NCI-H1930 (cell line): ENCODE data around the gene LRMDA.

Source experiments
- DNase-seq, 2 experiments: peaks; one replicate each; lab custom pipeline; 2025; lab: John Stamatoyannopoulos, UW

Gene LRMDA

DNA sequence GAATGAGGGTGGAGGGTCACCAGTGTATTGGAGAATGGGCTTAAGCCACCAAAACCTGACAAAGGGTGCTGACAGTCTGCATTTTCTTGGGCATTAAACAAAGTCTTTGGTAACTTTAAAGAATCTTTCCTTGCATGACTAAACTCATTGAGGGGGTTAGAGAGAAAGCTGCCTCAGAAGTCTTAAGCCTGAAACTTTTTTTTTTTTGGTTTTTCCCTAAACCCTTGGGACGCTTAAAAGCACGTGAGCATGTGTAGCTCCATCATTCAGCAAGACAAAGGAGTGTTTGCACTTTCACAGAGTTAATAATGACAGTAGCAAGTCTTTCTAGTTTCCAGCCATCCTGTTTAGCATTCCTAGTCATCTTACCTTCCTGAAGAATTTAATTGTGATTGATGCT lies 110.7 kb downstream of the LRMDA start:
- no peak for DNase-seq

DNA sequence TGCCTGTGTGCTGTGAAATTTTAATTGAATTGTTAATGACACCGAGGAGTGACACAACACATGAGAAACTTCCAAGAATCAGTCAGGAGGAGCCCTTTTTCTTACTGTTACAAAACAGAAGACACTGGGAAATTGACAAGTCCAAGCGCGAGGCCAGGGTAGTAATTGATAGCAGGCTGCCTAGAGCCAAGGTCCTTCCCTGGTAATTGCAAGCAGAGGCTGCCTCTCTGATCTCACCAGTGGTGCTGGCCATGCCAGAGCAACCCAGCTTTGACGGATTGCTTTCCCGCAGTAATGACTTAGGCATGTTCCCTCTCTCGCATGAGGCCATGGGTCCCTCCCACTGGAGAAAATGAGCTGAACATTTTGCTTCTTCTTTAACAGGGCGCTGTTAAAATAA lies 111.5 kb downstream of the LRMDA start:
- DNase-seq: no peak

DNA sequence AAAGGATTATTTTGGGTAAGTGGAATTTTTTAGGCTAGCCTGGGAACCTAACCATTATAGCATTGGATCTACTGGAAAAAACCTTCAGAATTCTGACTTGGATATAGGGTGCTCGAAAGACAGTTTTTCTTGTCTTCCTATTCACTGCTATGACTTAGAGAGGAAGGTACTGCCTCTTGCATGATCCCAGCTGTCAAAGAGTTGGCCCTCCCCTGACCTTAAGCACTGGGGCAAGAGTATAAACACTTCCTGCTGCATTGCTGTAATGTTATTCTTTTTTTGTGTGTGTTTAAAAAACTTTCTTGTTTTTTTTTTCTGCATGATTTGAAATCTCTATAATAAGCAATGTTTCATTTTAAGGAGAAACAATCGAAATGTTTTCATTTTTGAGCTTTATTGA lies 113.0 kb downstream of the LRMDA start:
- no peak for DNase-seq

DNA sequence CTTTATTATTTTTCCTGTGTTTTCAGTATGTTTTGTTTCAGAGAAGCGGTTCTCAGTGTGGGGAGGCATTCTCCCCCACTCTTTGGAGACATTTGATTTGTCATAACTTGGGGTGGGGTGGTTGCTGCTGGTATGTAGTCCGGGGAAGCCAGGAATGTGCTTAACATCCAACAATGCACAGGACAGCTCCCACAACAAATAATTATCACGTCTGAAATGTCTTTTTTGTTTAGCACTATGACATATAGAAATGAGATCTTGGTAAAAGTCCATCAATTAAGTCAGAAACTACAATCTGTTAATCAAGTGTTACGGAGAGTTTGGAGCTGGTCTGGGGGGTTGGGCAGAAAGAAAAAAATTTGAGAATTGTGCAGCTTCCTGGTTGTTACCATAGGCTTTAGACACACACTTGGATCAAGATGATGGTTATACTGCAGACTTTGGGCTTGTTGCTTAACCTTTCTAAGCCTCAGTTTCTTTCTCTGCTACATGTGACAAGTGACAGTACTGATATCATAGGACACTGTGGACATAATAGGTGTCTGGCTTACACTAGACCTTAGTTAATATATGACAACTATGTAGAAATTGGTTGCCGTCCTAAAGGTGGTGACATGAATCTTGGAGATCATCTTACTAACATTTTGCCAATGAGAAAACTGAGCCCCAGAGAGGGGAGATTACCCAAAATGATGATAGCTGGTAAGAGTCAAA lies 113.7 kb downstream of the LRMDA start:
- DNase-seq: no peak

- DNase-seq: no peak
Measured at GRCh38 chr10:75546004-75546403, 114.6 kb downstream of the LRMDA start.

DNA sequence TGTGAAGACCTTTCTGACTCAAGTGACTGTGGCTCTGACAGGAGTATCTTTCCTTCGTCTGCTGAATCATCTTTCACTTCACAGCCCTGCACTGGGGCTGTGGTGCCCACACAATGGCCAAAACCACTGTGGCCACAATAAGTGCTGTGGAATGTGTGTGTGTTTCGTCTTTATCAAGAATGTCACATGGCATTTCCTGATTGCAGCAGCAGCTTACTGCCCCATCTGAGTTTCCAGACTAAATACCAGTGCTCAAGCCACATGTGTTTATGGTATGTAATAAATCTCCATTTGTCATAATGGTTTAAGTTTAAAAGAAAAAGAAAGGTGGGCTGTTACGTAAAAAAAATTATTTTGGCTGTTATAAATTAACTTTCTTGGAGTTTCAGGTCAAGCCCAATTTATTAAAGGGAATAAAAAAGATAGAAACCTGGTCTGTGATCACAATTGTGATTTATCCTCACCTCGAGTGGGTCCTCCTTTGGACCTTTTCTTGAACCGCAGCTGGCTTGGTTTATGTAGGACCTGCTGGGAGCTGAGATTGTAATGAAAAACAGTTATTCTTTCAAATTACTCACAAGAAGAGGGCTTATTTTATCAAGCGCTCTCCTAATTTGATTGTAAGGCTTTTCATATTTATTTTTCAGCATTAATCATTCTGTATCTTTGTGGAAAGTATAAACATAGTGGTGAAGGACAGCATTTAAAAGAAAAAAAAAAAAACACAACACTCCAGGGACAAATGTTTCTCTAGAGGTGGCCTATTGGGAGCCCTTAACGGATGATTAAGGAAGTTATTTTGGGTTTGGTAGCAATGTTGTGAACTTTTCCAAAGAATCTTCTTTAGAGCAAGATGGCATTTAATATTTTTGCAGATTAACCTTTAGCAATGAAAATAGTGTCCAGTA lies 116.2 kb downstream of the LRMDA start:
- no peak for DNase-seq

DNA sequence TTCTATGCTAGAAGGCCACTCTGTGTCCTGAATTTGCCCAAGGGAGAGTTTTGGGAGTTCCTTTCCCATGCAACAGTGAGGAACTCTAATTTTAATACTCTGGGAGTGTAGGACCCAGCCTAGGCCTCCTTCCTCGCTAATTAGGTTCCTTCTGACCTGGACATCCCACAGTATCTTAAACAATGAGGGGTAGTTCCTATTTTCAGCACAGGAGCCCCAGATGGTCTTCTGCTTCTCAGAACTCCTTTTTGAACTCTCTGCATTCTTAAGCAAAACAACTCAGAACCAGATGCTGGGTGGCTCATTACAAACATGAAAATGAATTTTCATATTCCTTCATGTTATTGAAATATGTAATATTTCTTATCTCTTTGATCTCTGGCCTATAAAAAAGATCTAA lies 116.9 kb downstream of the LRMDA start:
- DNase-seq: no peak

DNA sequence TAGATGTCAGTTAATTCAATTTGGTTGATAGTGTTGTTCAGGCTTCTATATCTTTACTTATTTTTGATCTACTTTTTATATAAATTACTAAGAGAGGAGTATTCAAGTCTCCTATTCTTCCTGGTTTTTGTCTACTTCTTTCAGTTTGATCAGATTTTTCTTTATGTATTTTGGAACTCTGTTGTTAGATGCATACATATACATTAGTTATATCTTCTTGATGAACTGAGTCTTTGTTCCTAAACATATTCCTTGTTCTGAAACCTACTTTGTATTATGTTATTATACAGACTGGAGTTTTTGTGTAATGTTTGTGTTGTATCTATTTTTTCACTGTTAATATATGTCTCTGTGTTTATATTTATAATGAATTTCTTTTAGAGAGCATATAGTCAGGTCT lies 118.8 kb downstream of the LRMDA start:
- no peak for DNase-seq

GRCh38 chr10:75552171-75552570 lies 120.7 kb downstream of the LRMDA start:
- DNase-seq: no peak

DNA sequence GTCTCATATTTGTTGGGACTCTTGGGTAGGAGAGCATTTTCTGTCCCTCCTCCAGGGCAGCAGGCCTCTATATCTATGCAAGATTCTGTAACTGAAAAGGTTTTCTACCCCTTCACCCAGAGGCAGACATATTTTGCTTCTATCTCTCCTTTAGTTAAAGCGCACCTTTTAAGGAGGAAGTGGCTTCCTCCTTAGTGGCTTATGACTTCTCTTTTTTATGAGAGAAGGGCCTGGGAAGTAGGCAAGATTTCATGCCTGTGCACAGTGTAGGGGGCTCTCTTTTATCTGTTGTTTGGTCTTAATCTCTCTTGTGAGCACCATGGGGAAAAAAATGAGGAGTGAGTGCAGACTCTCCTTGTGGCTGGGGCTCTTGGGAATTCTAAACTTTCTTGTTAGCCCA lies 122.1 kb downstream of the LRMDA start:
- DNase-seq: no peak

GRCh38 chr10:75555323-75555722 lies 123.9 kb downstream of the LRMDA start:
- DNase-seq: no peak

DNA sequence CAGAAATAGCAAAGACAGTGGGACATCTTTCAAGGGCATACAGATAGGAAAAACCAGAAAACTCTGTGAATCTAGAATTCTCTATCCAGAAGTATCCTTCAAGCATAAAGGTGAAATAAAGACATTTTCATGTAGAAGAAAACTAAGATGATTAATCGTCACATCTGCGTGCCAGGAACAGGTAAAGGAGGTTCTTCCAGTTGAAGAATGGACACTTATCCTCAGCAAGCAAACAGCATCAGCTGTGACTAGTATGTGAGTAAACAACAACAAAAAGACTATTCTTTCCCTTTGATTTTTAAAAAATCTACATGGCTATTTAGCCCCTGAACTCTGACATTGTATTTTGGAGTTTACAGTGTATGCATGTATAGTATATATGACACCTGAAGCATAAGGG lies 124.9 kb downstream of the LRMDA start:
- no peak for DNase-seq

DNA sequence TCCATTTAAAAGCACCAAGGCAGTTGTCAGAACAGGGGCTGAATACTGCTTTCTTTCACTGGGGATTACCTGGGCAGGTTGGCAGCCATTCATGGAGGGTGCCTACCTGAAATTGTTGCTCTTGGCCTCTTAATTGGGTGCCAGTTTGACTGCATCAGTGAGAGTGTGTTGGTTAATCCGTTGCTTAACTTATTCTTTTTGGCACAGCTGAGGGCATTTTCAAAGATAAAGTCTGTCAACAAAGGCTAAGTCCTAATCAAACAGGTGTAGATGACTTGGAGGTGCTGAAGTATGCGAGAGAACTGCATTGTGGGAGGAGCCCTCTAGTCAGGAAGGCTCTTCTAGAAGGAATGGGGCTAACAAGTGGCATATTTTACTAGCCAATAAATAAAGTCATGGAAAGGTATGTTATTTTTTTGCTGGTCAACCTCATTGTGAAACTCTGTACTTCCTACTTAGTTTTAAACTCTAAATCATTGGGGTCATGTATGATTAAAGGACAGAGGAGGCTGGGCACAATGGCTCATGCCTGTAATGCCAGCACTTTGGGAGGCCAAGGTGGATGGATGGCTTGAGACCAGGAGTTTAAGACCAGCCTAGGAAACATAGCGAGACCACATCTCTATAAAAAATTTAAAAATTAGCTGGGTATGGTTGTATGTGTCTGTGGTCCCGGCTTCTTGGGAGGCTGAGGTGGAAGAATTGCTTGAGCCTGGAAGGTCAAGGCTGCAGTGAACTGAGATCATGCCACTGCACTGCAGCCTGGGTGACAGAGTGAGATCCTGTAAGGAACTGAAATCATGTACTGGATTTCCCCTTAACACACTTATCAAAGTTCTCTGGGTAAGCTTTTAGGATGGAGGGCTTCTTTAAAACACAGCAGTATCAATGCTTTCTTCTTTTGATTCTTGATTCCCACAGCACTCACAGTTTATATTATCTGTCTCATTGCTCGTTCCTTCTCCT lies 134.1 kb downstream of the LRMDA start:
- no peak for DNase-seq

DNA sequence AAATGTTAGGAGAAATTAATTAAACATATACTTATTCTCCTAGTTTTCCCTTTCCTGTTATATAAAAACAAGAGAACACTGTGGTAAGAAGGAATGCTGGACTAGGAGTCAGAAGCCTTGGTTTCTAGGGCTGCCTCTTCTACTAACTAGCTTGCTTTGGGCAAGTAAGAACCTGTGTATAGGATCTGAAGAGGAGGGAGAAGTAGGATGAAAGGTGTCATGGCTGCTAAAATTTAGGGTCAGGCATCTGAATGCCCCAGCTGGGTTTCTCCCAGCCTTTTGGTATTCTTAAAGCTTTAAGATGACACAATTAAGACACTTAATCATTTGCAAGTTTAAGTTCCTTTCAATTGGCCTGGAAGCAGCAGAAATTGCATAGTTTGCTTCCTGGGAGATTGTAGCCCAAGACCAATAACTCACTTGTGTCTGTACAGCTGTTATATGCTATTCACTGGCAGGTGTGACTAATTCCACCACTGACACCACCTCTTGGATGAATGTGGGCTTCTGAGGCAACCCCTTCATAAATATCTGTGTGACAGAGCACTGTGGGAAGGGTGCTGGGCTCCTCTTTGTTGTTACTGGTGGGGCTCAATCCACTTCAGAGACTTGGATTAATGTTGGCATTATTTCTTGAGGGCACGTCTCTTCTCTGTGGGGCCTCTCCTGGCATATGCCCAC lies 137.2 kb downstream of the LRMDA start:
- DNase-seq: no peak

DNA sequence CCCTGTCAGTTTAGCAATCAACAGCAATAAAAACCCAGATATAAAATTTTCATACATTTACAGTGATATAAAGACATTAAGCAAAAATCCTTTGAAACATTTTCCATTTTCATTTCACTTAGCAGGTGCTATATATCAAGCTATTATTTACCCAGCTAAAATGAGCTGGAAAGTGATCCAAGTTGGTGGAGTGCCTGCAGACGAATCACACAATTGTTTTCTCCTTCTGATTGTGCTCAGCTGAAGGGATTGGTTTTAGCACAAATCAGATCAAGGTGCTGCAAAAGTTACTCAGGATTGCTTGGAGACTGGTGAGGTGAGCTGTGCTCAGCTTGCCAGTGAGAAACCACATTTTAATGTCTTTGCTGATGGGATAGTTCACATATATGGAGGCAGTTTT lies 138.1 kb downstream of the LRMDA start:
- no peak for DNase-seq

GRCh38 chr10:75572478-75572877 lies 141.1 kb downstream of the LRMDA start:
- DNase-seq: no peak

GRCh38 chr10:75575940-75576339 lies 144.5 kb downstream of the LRMDA start:
- no peak for DNase-seq

DNA sequence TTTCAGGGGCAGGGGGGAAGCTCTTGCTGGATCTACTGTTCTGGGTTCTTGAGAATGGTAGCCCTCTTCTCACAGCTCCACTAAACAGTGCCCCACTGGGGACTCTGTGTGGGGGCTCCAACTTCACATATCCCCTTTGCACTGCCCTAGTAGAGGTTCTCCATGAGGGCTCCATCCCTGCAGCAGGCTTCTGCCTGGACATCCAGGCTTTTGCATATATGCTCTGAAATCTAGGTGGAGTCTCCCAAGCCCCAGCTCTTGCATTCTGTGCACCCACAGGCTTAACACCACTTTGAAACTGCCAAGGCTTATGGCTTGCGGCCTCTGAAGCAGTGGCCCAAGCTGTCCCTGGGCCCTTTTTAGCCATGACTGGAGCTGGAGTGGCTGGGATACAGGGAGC lies 150.7 kb downstream of the LRMDA start:
- no peak for DNase-seq

DNA sequence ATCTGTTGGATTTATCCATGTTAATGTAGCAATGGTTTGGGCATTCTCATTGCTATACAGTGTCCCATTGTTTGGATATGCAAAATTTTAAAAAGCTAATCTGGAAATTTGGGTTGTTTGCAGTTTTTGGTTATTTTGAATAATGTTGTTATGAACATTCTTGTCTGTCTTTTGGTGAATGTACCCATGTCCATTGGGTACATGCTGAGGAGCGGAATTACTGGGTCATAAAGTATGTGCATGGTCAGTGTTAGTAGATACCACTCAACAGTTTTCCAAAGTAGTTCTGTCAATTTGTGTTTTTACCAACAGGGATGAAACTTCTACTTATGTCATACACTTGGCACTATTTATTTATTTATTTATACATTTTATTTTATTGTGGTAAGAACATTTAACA lies 153.9 kb downstream of the LRMDA start:
- DNase-seq: no peak

DNA sequence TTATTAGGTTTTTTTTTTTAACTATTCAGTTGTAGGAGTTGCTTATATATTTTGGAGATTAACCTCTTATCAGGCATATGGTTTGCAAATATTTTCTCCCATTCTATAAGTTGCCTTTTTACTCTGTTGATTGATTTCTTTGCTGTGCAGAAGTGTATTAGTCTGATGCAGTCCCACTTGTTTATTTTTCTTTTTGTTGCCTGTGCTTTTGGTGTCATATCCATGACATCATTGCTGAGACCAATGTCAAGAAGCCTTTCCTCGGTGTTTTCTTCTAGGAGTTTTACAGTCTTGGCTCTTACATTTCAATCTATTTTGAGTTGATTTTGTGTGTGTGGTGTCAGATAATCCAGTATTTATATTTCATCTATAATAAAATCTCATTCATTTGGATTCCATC lies 155.4 kb downstream of the LRMDA start:
- DNase-seq: no peak

GRCh38 chr10:75588031-75588430 lies 156.6 kb downstream of the LRMDA start:
- DNase-seq: no peak
